H7 (cell line): ENCODE measurements around the gene NAP1L4. TPM values are rescaled to one million over a fixed set of nuclear protein-coding genes. Genes with fewer than 3 reads are reported as not detected.

Source experiments
- DNase-seq: peaks from one replicate; pipeline ENCODE4 v3.0.0; 2012
- H3K27me3 ChIP-seq: 2 replicates; pipeline ENCODE4 v1.6.0; 2011; ENCODE audit warnings: mild to moderate bottlenecking, low read length; ENCODE audit not compliant: control insufficient read depth, insufficient read depth
- H3K36me3 ChIP-seq: replicated peaks from 2 replicates; pipeline ENCODE4 v1.5.1; 2011; ENCODE audit warnings: low read length; ENCODE audit not compliant: control insufficient read depth, insufficient read depth
- H3K4me3 ChIP-seq: 2 replicates; pipeline ENCODE4 v1.5.1; 2011; ENCODE audit warnings: low read depth, mild to moderate bottlenecking, control low read depth, low read length, moderate library complexity; ENCODE audit not compliant: insufficient read depth
- total RNA-seq: library from RNA; depleted of rRNA; stranded (reverse); fragments of >200 nt; shearing (Covaris generic); gene quantifications from 2 replicates; pipeline ENCODE4 v1.2.3, GENCODE V29; 2014

The NAP1L4 gene
- total RNA-seq, 1 experiment from 2014 or later: 140 TPM

DNA sequence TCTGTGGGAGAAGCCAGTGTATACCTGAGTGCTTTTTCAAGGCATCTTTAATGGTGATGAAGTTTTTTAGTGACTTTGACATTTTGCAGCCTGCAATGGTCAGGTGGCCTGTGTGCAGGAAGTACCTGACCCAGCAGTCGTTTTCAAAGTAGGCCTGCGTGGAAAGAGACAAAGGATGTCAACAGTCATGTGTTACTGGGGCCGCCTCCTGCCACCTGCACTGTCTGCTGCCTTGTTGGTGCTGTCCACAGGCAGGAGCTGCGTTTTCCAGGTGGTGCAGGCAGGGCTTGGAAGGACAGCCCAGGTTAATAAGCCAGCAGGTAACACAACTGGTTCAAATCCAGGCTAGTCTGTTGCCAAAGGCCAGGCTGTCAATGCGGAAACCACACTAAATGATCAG, 26.5 kb upstream of the NAP1L4 start:
- H3K4me3 ChIP-seq: no peak overlapping the region
- DNase-seq: no peak
- H3K36me3 ChIP-seq: peaks cover 56% of the 10 kb centered on the region
- H3K27me3 ChIP-seq: no peaks in the 10 kb centered on the region

DNA sequence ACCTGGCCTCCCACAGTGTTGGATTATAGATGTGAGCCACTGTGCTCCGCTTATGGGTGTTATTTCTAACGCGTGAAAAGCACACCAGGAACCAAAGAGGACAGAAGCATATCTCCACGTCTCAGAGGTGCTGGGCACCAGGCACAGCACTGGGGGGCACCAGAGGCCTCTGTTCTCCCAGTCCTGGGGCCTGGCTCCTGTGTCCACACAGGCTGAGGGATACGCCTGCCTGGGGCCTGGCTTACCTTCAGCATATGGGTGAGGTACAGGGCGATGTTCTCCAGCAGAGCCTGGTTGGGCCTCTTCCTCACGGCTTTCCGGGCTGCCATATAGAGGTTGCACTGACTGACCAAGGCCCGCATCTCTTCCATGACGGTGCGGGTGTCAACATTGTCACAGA, 24.7 kb upstream of the NAP1L4 start:
- Histone ChIP-seq H3K36me3 (peaks cover 62% of the 10 kb centered on the region), H3K4me3 (no peak overlapping the region), H3K27me3 (no peaks in the 10 kb centered on the region)
- no peak for DNase-seq

DNA sequence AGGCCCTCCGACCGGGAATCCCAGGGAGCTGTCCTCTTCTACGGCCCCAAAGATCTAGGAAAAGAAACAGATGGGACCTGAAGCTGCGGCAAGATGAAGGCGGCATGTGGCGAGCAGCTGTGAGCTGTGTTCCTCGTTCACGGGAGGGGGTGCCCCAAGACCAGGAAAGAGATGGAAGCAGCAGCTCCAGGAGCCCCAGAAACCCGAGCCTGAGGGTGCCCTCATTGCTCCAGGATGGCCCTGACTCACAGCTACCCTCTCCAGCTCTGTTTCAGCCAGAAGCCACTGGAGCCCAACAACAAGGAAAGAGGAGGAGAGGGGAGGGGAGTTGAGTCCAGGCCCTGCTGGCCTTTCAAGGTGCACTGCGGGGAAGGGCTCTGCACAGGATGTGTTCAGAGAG, 23.7 kb upstream of the NAP1L4 start:
- Histone ChIP-seq H3K4me3 (no peak overlapping the region), H3K27me3 (no peaks in the 10 kb centered on the region), H3K36me3 (peaks cover 65% of the 10 kb centered on the region)
- DNase-seq: no peak

DNA sequence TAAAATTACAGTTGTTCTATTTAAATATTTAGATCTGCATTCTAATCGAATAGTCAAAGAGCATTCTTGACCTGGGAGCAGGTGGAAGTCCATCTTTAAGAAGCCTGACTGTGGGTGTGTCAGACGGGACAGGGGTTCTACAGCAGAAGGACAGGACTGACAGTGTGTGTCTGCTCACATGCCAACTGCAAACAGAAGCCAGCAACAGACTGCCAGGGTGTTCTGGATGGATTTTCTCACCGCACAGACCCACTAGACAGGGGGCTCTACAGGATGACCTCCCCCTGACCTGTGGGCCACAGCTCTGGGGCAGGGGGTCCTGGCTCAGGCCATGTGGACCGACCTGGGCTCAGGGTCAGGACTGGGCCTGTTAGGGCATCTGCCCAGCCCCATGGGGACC, 22.8 kb upstream of the NAP1L4 start:
- DNase-seq: no peak
- no peaks in the 10 kb centered on the region for H3K27me3 ChIP-seq
- no peak overlapping the region for H3K4me3 ChIP-seq
- peaks cover 62% of the 10 kb centered on the region for H3K36me3 ChIP-seq

DNA sequence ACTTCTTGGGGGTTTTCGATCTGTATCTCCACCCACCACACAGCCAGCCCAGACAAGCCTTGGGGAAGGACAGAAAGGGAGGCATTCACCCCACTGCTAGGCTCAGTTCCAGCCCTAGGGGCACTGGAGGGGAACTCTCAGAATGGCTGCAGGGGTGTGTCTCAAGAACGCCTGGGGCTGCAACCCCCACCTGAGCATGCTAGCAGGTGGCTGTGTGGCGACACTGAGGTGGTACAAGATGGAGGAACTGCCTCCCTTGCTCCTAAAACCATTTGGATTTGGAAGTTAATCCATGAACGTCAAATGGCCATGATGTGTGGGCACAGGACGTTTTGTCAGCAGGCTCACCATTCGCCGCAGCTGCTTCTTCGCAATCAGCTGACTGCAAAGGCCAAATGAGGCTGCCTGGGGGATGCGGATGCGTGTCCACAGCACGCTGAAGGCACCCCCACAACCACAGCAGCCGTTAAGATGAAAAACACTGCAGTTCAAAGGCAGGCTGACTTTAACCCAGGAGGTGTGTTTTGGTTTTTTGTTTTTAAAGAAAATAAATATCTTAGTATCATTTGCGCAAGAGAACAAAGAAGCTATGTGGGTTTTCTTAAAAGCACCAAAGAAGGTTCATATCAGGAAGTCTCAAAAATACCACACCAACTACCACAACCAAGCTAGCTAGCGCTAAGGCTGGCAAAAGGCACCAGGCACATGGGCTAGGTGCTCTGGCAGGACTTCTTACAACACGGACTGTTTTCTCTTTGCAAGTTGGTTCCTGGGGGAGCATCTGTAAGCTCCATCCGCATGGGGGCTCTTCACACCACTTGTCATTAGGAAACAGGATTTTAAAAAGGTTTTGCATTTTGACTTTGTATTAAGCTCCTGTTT, 22.2 kb upstream of the NAP1L4 start:
- DNase-seq: no peak
- H3K4me3 ChIP-seq: no peak overlapping the region
- no peaks in the 10 kb centered on the region for H3K27me3 ChIP-seq
- peaks cover 64% of the 10 kb centered on the region for H3K36me3 ChIP-seq

DNA sequence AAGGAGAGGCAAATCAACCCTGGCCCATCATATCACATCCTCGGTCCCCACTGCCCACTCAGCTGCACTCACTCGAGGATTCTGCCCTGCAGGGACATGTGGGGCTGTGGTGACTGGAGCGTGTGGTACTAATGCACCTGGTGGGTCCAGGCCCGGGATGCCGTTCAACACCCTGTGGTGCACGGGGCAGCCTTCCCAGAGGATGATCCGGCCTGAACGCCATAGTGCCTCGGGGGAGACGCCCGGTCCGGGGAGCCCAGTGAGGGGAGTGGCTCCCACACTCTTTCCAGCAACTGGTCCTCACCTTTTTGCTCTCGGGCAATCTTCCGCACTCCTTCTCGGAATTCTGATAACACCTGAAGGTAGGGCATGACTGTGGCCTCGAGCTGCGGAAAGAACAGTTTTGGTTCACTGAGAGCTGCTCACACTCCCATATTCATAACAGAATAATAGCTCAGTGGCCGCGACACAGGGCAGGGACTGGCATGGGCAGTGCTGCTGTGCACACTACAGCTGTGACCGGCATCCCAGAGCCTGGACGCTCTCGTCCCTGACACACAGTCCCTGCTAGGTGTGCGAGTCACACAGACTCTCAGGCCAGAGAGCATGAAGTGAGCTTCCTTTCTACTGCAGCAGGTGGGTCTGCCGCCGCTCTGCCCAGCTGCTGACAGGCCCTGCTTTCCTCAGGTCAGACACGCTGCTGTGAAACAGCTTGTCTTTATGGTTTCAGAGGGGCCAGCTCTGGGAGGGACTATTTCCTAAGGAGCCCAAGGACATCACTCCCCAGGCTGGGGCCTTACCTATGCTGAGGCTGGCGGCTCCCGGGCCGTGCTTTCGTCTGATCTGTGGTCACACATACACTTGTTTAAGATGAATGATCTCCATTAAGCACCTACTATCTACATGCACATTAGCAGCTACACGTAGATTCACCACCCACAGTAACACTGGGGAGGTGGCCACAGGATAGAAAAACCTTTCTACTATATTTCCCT, 20.1 kb upstream of the NAP1L4 start:
- Histone ChIP-seq H3K27me3 (no peaks in the 10 kb centered on the region), H3K4me3 (no peak overlapping the region), H3K36me3 (peaks cover 51% of the 10 kb centered on the region)
- DNase-seq: no peak

DNA sequence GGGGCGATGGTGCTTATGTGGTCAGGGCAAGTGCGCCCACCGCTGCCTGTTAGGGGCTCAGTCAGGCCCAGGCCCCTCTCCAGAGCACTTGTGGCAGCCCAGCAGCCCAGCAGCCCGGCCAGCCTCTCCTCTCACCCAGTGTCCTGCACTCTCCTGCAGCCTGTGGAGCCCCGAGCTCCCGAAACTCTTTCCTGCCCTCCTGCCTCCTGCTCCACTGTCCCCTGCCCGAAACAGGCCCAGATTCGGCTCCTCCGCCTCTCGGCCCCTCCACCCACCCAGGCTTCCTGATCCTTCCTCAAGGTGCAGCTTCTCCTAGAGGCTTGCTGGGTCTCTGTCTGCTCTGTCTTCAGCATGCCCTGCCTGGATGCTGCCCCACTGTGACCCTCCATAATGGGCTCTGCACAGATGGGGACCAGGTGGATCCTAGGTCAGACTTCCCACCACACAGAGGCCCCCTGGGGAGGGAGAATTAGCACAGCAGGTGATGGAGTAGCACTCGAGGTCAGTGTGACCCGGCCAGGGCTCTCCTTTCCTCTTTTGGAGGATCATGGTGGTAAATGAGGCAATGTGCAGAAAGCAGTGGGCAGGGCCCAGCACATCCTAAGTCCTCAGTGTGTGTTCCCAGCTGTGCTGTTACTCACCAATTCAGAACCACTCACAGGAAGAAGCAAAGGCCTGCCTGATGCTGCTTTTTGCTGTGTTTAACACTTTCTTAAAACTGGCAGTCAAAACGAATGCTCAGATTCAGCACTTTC, 18.6 kb upstream of the NAP1L4 start:
- H3K4me3 ChIP-seq: no peak overlapping the region
- no peaks in the 10 kb centered on the region for H3K27me3 ChIP-seq
- H3K36me3 ChIP-seq: peaks cover 39% of the 10 kb centered on the region
- DNase-seq: no peak

DNA sequence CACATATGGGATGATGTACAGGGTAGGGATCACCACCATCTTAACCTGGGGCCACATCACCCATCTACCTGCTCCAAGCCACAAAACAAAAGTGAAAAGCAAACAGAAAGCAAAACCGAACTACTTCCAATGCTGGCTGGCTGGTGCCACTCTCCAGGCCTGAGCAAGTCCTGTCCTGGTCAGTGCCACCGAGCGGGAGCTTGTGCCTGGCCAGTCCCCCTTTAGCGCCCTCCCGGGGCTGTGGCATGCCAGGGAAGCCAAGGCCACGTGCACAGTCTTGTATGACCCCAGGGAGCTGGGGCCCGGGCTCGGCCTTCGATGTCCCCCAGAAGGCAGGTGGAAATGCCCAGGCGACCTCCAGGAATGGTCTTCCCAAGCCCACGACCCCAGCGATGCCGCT, 17.9 kb upstream of the NAP1L4 start:
- no peaks in the 10 kb centered on the region for H3K27me3 ChIP-seq
- DNase-seq: no peak
- peaks cover 33% of the 10 kb centered on the region for H3K36me3 ChIP-seq
- H3K4me3 ChIP-seq: no peak overlapping the region

DNA sequence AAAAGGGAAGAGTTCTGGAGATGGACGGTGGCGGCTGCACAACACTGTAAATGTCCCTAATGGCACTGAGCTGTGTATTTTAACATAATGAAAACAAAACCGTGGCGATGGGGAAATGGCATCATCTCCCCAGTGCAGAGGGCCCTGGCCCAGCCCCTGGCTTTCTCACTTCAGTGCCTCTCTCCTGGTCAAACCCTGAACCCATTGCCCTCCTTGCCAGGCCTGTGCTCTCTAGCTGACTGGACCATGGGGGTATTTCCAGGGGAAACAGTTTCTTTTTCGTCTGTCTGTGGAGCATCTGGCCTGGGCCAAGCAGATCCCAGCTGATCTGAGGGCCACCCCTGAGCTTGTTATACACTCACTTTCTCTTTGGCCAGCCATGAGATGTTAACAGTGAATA, 17.4 kb upstream of the NAP1L4 start:
- Histone ChIP-seq H3K4me3 (no peak overlapping the region), H3K36me3 (peaks cover 30% of the 10 kb centered on the region), H3K27me3 (no peaks in the 10 kb centered on the region)
- DNase-seq: no peak

DNA sequence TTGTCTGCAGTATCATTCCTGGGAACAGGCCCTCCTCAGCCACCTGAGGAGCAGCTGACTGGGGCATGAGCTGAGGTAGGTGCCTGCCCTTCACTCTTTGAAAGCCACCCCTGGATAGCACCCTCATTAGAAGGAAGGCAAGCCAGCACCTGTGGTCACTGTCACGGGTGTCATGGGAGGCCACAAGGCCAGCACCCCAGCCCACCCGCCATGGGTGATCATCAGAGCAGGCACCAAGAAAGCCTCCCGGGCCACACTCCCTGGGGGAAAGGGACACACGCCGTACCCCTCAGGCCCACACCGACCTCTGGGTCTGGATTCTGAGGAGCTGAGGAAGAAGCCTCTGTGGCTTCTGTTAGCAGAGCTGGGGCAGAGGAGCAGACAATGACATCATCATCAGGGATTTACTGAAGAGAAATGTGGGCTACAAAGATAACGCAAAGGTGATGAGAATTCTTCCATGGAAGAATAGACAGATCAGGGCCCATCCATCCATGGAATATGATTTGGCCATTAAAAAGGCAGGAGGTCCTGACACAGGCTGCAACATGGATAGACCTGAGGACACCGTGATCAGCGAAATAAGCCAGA, 16.7 kb upstream of the NAP1L4 start:
- Histone ChIP-seq H3K27me3 (no peaks in the 10 kb centered on the region), H3K36me3 (peaks cover 31% of the 10 kb centered on the region), H3K4me3 (no peak overlapping the region)
- no peak for DNase-seq

DNA sequence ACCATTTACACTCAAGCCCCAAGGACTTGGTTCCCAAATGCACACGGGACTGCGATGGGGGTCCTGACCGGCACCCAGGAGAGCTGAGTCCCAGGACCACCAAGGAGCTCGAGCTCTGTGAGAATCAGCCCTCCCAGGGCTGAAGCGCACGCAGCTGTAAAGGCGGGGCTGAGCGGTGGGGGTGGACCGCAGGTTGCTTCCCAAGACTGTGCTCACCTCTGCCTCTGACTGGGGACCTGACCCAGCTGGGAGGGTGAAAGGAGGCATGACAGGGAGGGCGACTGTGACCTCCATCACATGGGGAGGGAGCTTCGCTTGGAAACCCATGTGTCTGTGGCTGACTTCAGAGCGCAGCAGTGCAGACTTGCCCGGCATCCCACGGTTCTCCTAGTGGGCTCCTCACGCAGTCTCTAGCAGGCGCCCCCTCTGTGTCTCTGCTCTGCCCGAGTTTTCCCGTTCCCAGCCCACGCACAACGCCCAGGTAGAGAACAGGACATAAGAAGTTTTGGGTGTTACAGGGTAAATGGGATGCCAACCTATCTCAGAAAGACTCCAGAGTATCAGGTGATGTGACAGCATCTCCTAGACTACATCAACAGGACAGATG, 15.4 kb upstream of the NAP1L4 start:
- no peak for DNase-seq
- Histone ChIP-seq H3K36me3 (peaks cover 33% of the 10 kb centered on the region), H3K27me3 (no peaks in the 10 kb centered on the region), H3K4me3 (no peak overlapping the region)

DNA sequence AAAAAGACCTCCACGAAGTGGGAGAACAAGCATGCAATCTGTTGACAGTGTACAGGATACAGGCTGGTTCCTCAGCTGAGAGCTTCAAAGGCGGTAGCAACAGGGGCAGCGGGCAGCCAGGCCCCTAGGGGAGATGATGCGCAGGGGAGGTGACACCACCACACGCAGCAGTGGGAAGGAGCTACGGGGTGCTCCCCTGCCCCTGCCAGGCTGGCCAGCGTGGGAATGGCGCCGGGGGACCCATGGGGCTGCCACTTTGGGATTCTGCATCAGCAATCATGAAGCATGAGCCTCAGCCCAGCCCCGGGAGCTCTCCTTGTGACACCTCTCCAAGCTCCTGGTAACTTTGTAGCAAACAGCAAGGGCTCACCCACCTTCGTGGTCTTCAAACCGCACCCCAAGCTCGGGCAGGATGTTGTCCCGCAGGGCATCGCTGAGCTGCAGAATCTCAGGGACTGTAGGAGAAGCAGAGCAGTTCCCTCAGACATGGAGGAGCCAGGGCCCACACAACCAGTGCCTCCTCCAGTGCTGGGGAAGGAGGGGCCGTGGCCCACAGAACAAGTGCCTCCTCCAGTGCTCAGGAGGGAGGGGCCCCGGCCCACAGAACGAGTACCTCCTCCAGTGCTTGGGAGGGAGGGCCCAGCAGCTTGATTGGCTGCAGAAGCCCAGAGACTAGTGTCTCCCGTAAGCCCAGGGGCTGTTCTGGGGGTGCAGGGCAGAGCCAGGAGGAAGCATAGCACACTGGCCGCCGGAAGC, 14.6 kb upstream of the NAP1L4 start:
- H3K4me3 ChIP-seq: no peak overlapping the region
- H3K36me3 ChIP-seq: peaks cover 33% of the 10 kb centered on the region
- DNase-seq: no peak
- no peaks in the 10 kb centered on the region for H3K27me3 ChIP-seq

DNA sequence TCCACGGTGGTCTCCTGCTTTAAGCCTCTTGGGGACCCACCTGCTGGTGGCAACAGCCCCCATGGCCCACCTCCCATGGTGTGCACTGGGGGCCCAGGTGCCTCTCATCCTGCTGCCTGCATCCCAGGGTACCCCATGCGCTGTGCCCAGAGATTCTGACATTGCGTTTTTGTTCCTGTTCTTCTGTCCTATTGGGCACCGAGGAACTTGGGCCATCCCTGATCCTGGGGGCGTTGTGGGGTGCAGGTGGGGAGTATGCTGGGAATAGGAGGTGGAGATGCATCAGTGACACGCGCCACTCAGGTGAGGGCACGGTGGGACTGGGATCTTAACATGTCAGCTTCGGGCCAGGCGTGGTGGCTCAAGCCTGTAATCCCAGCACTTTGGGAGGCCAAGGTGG, 12.4 kb upstream of the NAP1L4 start:
- Histone ChIP-seq H3K36me3 (peaks cover 36% of the 10 kb centered on the region), H3K4me3 (no peak overlapping the region), H3K27me3 (no peaks in the 10 kb centered on the region)
- no peak for DNase-seq
